GM12878 (cell line): ENCODE data around the gene GBA2. TPM values are rescaled to one million over a fixed set of nuclear protein-coding genes. Genes with fewer than 3 reads are reported as not detected.

ENCODE experiments used
- ATAC-seq: fragments of 200-7000 bp; cut with Tn5 transposase; 3 replicates; pipeline ENCODE4 v1.9.1; 2020; ENCODE audit warnings: mild to moderate bottlenecking, moderate library complexity
- BruUV-seq: library from RNA; stranded (reverse); fragments of 400-500 nt; replicated peaks from 2 replicates; lab custom pipeline; 2021; lab: Mats Ljungman, UMichigan
- CTCF ChIA-PET: fragments of 300-600 bp; sonication (Branson Sonifier 250); formaldehyde crosslinking; extraction: SDS; loops from one replicate; lab custom pipeline; 2021; ENCODE audit warnings: inconsistent platforms; lab: Yijun Ruan, JAX
- POLR2A ChIA-PET: fragments of 350-600 bp; formaldehyde crosslinking; extraction: SDS; loops from one replicate; lab custom pipeline; 2021; ENCODE audit warnings: inconsistent platforms; lab: Charles Lee
- RAD21 ChIA-PET: fragments of 300-600 bp; sonication (Branson Sonifier 250); formaldehyde crosslinking; loops from one replicate; lab custom pipeline; 2023; ENCODE audit warnings: antibody characterized with exemption; ENCODE audit not compliant: unreplicated experiment; lab: Charles Lee
- SMC1A ChIA-PET: fragments of 300-600 bp; sonication (Branson Sonifier 250); formaldehyde crosslinking; loops from one replicate; lab custom pipeline; 2023; ENCODE audit not compliant: unreplicated experiment, uncharacterized antibody; lab: Charles Lee
- DNase-seq: peaks from one replicate; pipeline ENCODE4 v3.0.0-alpha.2; 2011; ENCODE audit warnings: low read depth, low spot score
- FAIRE-seq: peaks from 3 replicates; lab custom pipeline; 2011; peaks lifted over from hg19 to GRCh38; lab: Jason Lieb, UNC
- H2AFZ ChIP-seq: 2 replicates; pipeline ENCODE4 v1.6.0; 2011; ENCODE audit warnings: low read depth, low read length, control low read depth; ENCODE audit not compliant: control insufficient read depth
- H3K27ac ChIP-seq: 2 replicates; pipeline ENCODE4 v1.5.1; 2011; ENCODE audit warnings: control low read depth; ENCODE audit not compliant: control insufficient read depth, insufficient read depth
- H3K27me3 ChIP-seq, 2 experiments: replicated peaks in 1 of 2; 2 replicates each; pipeline versions ENCODE4 v1.6.0 to v1.6.1; 2011; ENCODE audit warnings: low read length in 1 of 2; ENCODE audit not compliant: control insufficient read depth in 2 of 2, insufficient read depth in 2 of 2
- H3K36me3 ChIP-seq, 2 experiments: 2 replicates each; pipeline ENCODE4 v1.5.1; 2011; ENCODE audit warnings: low read length in 1 of 2; ENCODE audit not compliant: control insufficient read depth in 2 of 2, insufficient read depth in 2 of 2
- H3K4me1 ChIP-seq: 2 replicates; pipeline ENCODE4 v1.6.1; 2011; ENCODE audit warnings: mild to moderate bottlenecking, low read length, moderate library complexity, mixed read lengths; ENCODE audit not compliant: control insufficient read depth, insufficient read depth
- H3K4me2 ChIP-seq: 2 replicates; pipeline ENCODE4 v1.6.0; 2011; ENCODE audit warnings: control low read depth; ENCODE audit not compliant: control insufficient read depth, insufficient read depth
- H3K4me3 ChIP-seq: fragments of 200-600 bp; sonication (generic); 2 replicates; pipeline ENCODE4 v1.5.1; 2016
- H3K79me2 ChIP-seq: 2 replicates; pipeline ENCODE4 v1.6.0; 2011; ENCODE audit warnings: low read length; ENCODE audit not compliant: control insufficient read depth, insufficient read depth
- H3K9ac ChIP-seq: 2 replicates; pipeline ENCODE4 v1.8.0; 2011; ENCODE audit warnings: low read length, control low read depth, mixed read lengths; ENCODE audit not compliant: control insufficient read depth, insufficient read depth
- H3K9me3 ChIP-seq: replicated peaks from 3 replicates; pipeline ENCODE4 v1.5.1; 2011; ENCODE audit warnings: mild to moderate bottlenecking, low read length; ENCODE audit not compliant: control insufficient read depth, insufficient read depth
- H4K20me1 ChIP-seq: 2 replicates; pipeline ENCODE4 v1.6.0; 2011; ENCODE audit not compliant: control insufficient read depth, insufficient read depth
- CHD2 ChIP-seq: IDR thresholded peaks from 2 replicates; pipeline ENCODE4 v1.6.1; 2011; ENCODE audit warnings: low read depth, low read length, improper control_type of control experiment, borderline replicate concordance
- E4F1 ChIP-seq: fragments of 450-650 bp; IDR thresholded peaks from 2 replicates; pipeline ENCODE4 v1.6.1; 2018; ENCODE audit warnings: borderline replicate concordance, mild to moderate bottlenecking; ENCODE audit not compliant: partially characterized antibody
- EGR1 ChIP-seq, 2 experiments: IDR thresholded peaks; 1 replicate in 1 of 2; 2 replicates in 1 of 2; pipeline ENCODE4 v1.6.1; 2011 to 2012; ENCODE audit warnings: low read depth in 2 of 2, low read length in 2 of 2, borderline replicate concordance in 1 of 2, mild to moderate bottlenecking in 1 of 2, moderate library complexity in 1 of 2
- FOXK2 ChIP-seq: fragments of 450-650 bp; IDR thresholded peaks from 2 replicates; pipeline ENCODE4 v1.6.1; 2017; ENCODE audit warnings: mild to moderate bottlenecking, moderate library complexity
- HDGF ChIP-seq: fragments of 450-650 bp; IDR thresholded peaks from 2 replicates; pipeline ENCODE4 v1.6.1; 2016; ENCODE audit warnings: antibody characterized with exemption
- KAT2A ChIP-seq: conservative IDR thresholded peaks from 2 replicates; pipeline ENCODE4 v1.6.1; 2011; ENCODE audit warnings: low read depth, low read length; ENCODE audit not compliant: control insufficient read depth
- NFIC ChIP-seq: IDR thresholded peaks from 2 replicates; pipeline ENCODE4 v1.6.1; 2012; ENCODE audit warnings: low read depth, mild to moderate bottlenecking, inconsistent platforms, low read length, moderate library complexity
- NRF1 ChIP-seq: conservative IDR thresholded peaks from 2 replicates; pipeline ENCODE4 v1.6.1; 2011; ENCODE audit warnings: mild to moderate bottlenecking, low read depth, low read length, improper control_type of control experiment
- POLR2AphosphoS2 ChIP-seq: IDR thresholded peaks from 2 replicates; pipeline ENCODE4 v1.6.1; 2011; ENCODE audit warnings: low read depth, mild to moderate bottlenecking, low read length, improper control_type of control experiment, moderate library complexity
- POU2F2 ChIP-seq: IDR thresholded peaks from 3 replicates; pipeline ENCODE4 v1.6.1; 2011; ENCODE audit warnings: low read depth, mild to moderate bottlenecking, low read length, borderline replicate concordance
- RAD51 ChIP-seq: fragments of 450-650 bp; IDR thresholded peaks from 2 replicates; pipeline ENCODE4 v1.6.1; 2016; ENCODE audit warnings: moderate library complexity, mild to moderate bottlenecking, inconsistent platforms
- SIX5 ChIP-seq: IDR thresholded peaks from 2 replicates; pipeline ENCODE4 v1.6.1; 2011; ENCODE audit warnings: mild to moderate bottlenecking, low read depth, low read length, moderate library complexity; ENCODE audit not compliant: severe bottlenecking
- STAT3 ChIP-seq: IDR thresholded peaks from 2 replicates; pipeline ENCODE4 v1.6.1; 2011; ENCODE audit warnings: low read depth, low read length, improper control_type of control experiment
- YY1 ChIP-seq: IDR thresholded peaks from 2 replicates; pipeline ENCODE4 v1.6.1; 2011; ENCODE audit warnings: low read depth, mild to moderate bottlenecking, low read length
- WGBS: methylation state at CpG from one replicate; pipeline ENCODE4 v1.1.6; 2016; ENCODE audit warnings: low lambda C conversion rate; ENCODE audit not compliant: insufficient replicate concordance, insufficient coverage; ENCODE audit errors: missing lambda C conversion rate; 5-methylcytosine and 5-hydroxymethylcytosine counted together
- in situ Hi-C: fragments of 300-500 bp; cut with MboI; formaldehyde crosslinking; loops from 9 replicates; pipeline ENCODE4 v1.14.3; 2018; ENCODE audit warnings: mixed read lengths
- intact Hi-C: fragments of 100-400 bp; cut with micrococcal nuclease; formaldehyde crosslinking; loops from one replicate; pipeline ENCODE4 v1.14.2; 2022; ENCODE audit not compliant: unreplicated experiment
- polyA plus RNA-seq, 11 experiments: library from polyadenylated mRNA; depleted of rRNA in 4 of 11; unstranded in 6 of 11; stranded (reverse) in 5 of 11; fragments of >200 nt; fragmentation: Nextera tagmentation in 4 of 11; fragmentation: Illumina TruSeq in 1 of 11; extraction: Ambion mirVana in 4 of 11; extraction: Trizol in 1 of 11; gene quantifications; 1 replicate in 1 of 11; 2 replicates in 10 of 11; pipeline versions ENCODE4 v1.2.1 to v1.2.3, GENCODE V29; 2011 to 2016; ENCODE audit warnings: inconsistent platforms in 2 of 11, missing spikeins in 2 of 11, low read depth in 1 of 11
- total RNA-seq, 4 experiments: library from RNA; depleted of rRNA in 3 of 4; stranded (reverse); fragments of >200 nt in 3 of 4; fragmentation: Illumina TruSeq in 1 of 4; extraction: Trizol in 1 of 4; gene quantifications; 2 replicates each; pipeline versions ENCODE4 v1.2.1 to v1.2.3, GENCODE V29; 2013 to 2021
- TF ChIP-seq, protein P1 (sequence below): fragments of 450-650 bp; IDR thresholded peaks from 2 replicates; pipeline ENCODE4 v1.6.1; 2018; ENCODE audit warnings: mild to moderate bottlenecking, low read depth, moderate library complexity; ENCODE audit not compliant: partially characterized antibody

GBA2 gene
- total and polyA plus RNA-seq, 10 of the 15 experiments (the other 5 are each of a cell fraction or from before 2014, with no cell fraction given): 15.3 to 45.1 (median 29.1) TPM

DNA sequence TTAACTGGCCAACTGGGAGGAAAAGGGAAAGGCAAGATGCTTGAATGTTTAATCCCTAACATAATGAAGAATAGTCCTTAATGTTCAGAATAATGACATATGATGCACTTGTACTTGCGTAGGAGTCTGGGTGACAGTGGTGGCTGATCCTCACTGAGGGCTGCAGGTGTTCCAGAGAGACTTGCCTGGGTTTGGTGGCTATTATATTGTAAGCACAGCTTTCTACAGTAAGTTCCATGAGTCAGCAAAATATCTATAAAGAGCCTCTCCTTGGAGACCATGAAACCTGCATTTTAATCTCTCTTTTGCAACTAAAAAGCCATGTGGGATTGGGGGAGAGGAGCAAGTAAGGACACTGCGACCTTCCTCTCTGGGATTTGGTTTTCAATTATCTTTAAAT lies 40.5 kb upstream of the GBA2 start:
- intact Hi-C loops (no loop called here), in situ Hi-C loops (loop anchor here (5.0 kb wide), 1 partner anchor 93 kb away; no protein-coding TSS in a partner anchor)
- BruUV-seq: no TSS peak
- H3K4me1 ChIP-seq: no peaks in the 10 kb centered on the region
- no peaks in the 10 kb centered on the region for H3K9me3 ChIP-seq
- no peaks in the 10 kb centered on the region; the same call in 1 of the 2 replicates for H4K20me1 ChIP-seq
- H3K4me3 ChIP-seq: no peak overlapping the region
- TF ChIP-seq HDGF (no peak), NRF1 (no peak), POLR2AphosphoS2 (no peak), FOXK2 (no peak), YY1 (no peak), POU2F2 (no peak), CHD2 (no peak), STAT3 (no peak), SIX5 (no peak), KAT2A (no peak), EGR1 (IDR thresholded peaks at IDR 0.05; ENCODE audit: borderline replicate concordance in 1 of 2, low read depth in 2 of 2, low read length in 2 of 2) (no peak), NFIC (no peak), E4F1 (no peak), RAD51 (no peak)
- TF ChIP-seq, protein P1, sequence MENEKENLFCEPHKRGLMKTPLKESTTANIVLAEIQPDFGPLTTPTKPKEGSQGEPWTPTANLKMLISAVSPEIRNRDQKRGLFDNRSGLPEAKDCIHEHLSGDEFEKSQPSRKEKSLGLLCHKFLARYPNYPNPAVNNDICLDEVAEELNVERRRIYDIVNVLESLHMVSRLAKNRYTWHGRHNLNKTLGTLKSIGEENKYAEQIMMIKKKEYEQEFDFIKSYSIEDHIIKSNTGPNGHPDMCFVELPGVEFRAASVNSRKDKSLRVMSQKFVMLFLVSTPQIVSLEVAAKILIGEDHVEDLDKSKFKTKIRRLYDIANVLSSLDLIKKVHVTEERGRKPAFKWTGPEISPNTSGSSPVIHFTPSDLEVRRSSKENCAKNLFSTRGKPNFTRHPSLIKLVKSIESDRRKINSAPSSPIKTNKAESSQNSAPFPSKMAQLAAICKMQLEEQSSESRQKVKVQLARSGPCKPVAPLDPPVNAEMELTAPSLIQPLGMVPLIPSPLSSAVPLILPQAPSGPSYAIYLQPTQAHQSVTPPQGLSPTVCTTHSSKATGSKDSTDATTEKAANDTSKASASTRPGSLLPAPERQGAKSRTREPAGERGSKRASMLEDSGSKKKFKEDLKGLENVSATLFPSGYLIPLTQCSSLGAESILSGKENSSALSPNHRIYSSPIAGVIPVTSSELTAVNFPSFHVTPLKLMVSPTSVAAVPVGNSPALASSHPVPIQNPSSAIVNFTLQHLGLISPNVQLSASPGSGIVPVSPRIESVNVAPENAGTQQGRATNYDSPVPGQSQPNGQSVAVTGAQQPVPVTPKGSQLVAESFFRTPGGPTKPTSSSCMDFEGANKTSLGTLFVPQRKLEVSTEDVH: no peak
- POLR2A ChIA-PET: interaction anchor here (1.3 kb wide), 1 partner anchor 37 kb away, joined by 3 read pairs; no protein-coding TSS in a partner anchor
- ATAC-seq (no peak), DNase-seq (no peak), FAIRE-seq (no peak)
- 100% methylated on average over 2 of the region's 2 CpGs for WGBS
- H3K4me2 ChIP-seq: no peak overlapping the region
- no peaks in the 10 kb centered on the region for H3K27me3 ChIP-seq
- RAD21 ChIA-PET: interaction anchor here (0.6 to 2.2 kb wide), 17 partner anchors 22 to 186 kb away, joined by 3 to 26 read pairs (median 5); partner anchors contain the start of gene SPAG8
- H3K9ac ChIP-seq: no peak overlapping the region
- no peaks in the 10 kb centered on the region for H3K79me2 ChIP-seq
- peaks cover 2 to 6% of the 10 kb centered on the region in 2 experiments for H3K36me3 ChIP-seq
- CTCF ChIA-PET: interaction anchor here (0.9 to 5.1 kb wide), 41 partner anchors 9 to 234 kb away, joined by 3 to 101 read pairs (median 5); partner anchors contain the start of genes GBA2, HINT2, RGP1 and SPAG8
- H3K27ac ChIP-seq: no peak overlapping the region
- SMC1A ChIA-PET: interaction anchor here (0.8 to 3.1 kb wide), 15 partner anchors 11 to 142 kb away, joined by 3 to 26 read pairs (median 3); partner anchors contain the start of gene SPAG8
- H2AFZ ChIP-seq: no peak overlapping the region
